NCI-H1436 treated with DMSO at 0.1 percent for 48 hours (cell line): ENCODE results near the gene CPXM2.

Experiments used
- DNase-seq: peaks from one replicate; lab custom pipeline; 2025; lab: John Stamatoyannopoulos, UW

CPXM2 gene

GRCh38 chr10:123870260-123870659 lies 21.3 kb downstream of the CPXM2 start:
- DNase-seq = no peak

- DNase-seq = no peak
Observed at GRCh38 chr10:123869020-123869414, 22.6 kb downstream of the CPXM2 start.

GRCh38 chr10:123868038-123869019 lies 23.3 kb downstream of the CPXM2 start:
- no peak for DNase-seq

- no peak for DNase-seq
Observed at GRCh38 chr10:123865880-123866279, 25.7 kb downstream of the CPXM2 start.

GRCh38 chr10:123865350-123865749 lies 26.3 kb downstream of the CPXM2 start:
- DNase-seq = no peak

- no peak for DNase-seq
Observed at GRCh38 chr10:123864923-123865322, 26.7 kb downstream of the CPXM2 start.

- DNase-seq = no peak
Observed at GRCh38 chr10:123863721-123864482, 27.7 kb downstream of the CPXM2 start.

- no peak for DNase-seq
Observed at GRCh38 chr10:123863183-123863575, 28.4 kb downstream of the CPXM2 start.

GRCh38 chr10:123862421-123863182 lies 29.0 kb downstream of the CPXM2 start:
- no peak for DNase-seq

- no peak for DNase-seq
Observed at GRCh38 chr10:123860856-123861255, 30.8 kb downstream of the CPXM2 start.

GRCh38 chr10:123860209-123860608 lies 31.4 kb downstream of the CPXM2 start:
- no peak for DNase-seq

GRCh38 chr10:123859653-123860050 lies 32.0 kb downstream of the CPXM2 start:
- DNase-seq = no peak

- DNase-seq = no peak
Observed at GRCh38 chr10:123858907-123859652, 32.5 kb downstream of the CPXM2 start.

GRCh38 chr10:123858077-123858681 lies 33.4 kb downstream of the CPXM2 start:
- DNase-seq = no peak

- no peak for DNase-seq
Observed at GRCh38 chr10:123857616-123858015, 34.0 kb downstream of the CPXM2 start.

GRCh38 chr10:123855008-123855684 lies 36.5 kb downstream of the CPXM2 start:
- no peak for DNase-seq

- DNase-seq = no peak
Observed at GRCh38 chr10:123854498-123854897, 37.1 kb downstream of the CPXM2 start.

- no peak for DNase-seq
Observed at GRCh38 chr10:123854003-123854402, 37.6 kb downstream of the CPXM2 start.

- no peak for DNase-seq
Observed at GRCh38 chr10:123852411-123852951, 39.1 kb downstream of the CPXM2 start.
